ENCODE measurements around the gene NUDT16.
"Not testable (repeated sequence)": the region's sequence is repeated elsewhere in the genome, so short reads cannot be mapped to it uniquely, and the experiment has no call there.

The NUDT16 gene

DNA sequence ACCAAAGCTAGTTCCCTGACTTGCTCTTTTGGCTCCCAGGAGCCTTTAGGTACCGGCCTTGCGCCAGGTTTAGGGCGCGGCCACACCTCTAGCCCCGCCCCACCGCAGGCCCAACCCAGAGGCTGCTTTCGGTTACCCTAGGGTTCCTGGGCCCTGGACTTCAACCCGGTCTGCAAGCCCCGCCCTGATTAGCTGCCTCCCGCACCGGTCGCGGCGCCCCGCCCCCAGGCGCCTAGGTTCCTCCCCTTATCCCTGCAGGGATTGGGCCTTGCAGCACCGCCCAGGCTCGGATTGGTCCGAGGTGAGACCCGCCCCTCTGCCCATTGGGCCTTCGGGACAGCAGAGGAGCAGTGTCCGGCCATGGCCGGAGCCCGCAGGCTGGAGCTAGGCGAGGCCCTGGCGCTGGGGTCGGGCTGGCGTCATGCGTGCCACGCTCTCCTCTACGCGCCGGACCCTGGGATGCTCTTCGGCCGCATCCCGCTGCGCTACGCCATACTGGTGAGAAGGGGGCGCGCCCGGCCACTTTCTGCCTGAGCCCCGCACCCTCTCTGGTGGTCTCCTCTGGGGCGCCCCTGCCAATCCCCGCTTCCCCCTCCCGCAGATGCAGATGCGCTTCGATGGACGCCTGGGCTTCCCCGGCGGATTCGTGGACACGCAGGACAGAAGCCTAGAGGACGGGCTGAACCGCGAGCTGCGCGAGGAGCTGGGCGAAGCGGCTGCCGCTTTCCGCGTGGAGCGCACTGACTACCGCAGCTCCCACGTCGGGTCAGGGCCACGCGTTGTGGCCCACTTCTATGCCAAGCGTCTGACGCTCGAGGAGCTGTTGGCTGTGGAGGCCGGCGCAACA, at the start of gene NUDT16:
NUDT16 (plus strand) TSS at position 330 of the 847 bp plus-strand sequence; CDS start at position 361, 31 bp downstream.
- peak; percentile 90 to 92 for DNase-seq (ENCODE audit: low read depth in 2 of 2)

DNA sequence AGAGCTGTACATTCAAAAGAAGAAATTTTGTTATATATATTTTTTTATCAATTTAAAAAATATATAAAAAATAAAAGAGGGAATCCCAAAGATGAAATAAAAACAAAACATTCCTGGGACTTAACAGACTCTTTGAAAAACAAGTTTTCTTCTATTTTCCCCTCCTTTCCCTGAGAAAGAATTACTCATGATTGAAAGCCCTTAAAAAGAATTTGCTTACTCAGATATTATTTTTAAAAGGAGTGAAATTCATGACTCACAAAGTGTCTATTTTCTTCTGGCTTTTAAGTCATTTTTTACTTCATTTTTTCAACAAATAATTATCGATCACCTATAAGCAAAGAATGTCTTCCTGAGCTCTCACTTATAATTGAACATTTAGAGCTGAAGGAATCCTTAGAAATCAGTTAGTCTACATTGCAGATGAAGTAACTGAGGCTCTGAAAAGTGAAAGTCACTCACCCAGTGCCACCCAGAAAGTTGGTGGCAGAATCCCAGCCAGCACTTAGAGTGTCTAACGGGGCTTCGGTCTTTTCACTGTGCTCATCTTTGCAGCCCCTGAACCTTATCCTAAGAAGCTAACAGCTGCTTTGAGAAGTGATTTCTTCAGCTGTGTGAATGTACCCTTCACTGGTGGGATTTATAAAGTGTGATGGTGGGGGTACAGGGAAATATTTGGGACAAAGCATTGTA, 42.5 kb upstream of the NUDT16 start:
- no peak for DNase-seq (ENCODE audit: low read depth in 2 of 2)

DNA sequence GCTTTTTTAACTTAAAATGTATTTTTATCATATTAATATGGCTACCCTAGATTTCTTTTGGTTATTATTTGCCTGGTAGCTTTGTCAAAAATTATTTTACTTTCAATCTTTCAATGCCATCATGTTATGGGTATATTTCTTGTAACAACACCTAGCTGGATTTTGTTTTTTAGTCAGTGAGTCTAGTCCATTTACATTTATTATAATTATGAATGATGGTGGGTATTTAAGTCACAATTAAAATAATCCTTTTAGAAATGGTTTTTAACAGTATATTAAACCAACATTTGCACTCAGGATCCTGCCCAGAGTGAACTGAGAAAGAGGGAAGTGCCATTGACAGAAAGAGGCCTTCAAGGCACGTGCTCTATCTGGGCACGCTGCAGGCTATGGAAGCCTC, 39.8 kb upstream of the NUDT16 start:
- DNase-seq (ENCODE audit: low read depth in 2 of 2) = no peak

- no peak for DNase-seq (ENCODE audit: low read depth in 2 of 2)
Measured at GRCh38 chr3:131348911-131349310, 32.7 kb upstream of the NUDT16 start.

- no peak for DNase-seq (ENCODE audit: low read depth in 2 of 2)
Measured at GRCh38 chr3:131349454-131349853, 32.1 kb upstream of the NUDT16 start.

DNA sequence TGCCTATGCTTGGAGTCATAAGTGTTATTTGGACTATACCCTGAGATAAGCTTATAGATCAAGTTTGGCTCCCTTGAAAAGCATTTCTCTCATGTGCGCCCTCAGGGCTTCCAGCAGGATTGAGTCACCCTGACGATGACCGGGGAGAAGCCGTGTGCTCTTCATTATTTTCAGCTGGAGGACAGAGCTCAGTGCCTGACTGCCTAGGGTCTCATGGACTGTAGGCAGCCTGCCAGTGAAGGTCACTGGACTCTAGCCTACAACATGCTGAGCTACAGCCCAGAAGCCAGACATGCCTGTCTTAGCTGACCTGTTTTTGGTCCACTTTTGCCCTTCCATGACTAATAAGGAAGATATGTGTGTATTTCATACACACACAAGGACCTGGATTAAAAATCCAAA, 31.6 kb upstream of the NUDT16 start:
- DNase-seq (ENCODE audit: low read depth in 2 of 2) = no peak

DNA sequence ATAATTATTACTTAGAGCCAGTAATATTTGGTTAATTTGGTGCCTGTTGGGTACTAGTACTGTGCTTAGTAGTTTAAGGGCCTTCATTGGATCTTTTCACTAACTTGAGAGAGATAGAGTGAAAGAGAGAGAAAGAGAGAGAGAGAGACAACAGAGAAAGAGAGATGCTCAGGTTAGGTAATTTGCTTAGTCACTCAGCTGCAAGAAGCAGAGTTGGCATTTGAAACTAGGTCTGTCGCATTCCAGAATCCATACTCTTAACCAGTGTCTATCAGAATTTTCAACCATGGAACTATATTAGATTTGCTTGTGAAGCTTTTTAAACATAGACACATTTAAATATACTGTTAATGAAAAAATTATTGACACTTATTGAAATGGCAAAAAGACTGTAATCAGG, 31.1 kb upstream of the NUDT16 start:
- no peak for DNase-seq (ENCODE audit: low read depth in 2 of 2)

DNA sequence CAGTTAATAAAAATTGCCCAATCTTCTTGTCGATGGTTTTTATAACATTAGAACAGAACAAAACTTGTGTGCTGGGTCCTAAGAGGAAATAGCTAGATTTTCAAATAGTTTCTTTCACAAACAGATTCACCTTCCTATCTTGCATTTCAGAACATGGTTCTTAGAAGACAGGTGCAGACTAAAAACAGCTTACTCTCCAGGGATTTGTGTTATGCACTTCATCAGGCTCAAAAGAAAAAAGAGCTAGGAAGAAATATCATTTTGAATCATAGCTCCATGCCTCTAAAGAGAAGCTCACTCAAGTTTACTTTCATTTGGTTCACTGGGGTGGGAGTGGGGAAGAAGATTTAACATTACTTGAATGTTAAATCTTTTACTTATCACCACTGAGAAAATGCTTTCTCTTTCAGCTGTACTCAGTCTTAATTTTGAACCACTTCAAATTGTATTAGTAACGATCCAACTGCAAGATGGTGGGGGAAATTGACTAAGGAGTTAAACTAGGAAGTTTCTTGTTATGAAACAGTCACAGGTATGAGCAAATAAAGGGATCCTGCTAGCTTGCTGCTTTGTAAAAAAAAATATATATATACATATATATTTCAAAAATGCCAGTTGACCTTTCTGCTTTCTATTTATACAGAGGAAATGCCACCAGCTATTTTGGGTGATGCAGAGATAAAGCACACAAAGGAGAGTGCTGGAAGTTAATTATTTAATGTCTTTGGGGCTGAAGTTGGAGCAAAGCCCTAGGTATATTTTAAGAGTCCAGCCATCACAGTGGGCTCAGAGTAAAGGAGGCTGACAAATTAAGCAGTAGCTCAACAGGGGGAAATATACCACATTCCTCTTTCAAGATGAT, 28.3 kb upstream of the NUDT16 start:
- no peak for DNase-seq (ENCODE audit: low read depth in 2 of 2)

DNA sequence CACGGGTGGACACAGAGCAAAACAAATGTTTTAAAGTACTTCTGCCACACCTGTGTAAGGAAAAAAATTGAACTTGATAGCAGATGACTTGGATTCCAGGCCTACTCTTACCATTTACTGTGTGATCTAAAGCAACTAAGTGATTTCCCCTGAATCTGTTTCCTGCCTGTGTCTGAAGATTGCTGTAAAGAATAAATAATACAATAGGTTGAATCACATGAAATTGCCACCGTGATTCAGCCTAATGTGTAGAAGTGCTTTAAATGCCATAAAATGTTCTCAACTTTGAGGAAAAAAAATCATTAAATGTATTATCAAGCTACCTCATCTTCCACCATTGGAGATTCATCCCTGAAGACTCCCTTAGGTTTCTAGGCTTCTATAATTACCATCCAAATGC, 27.6 kb upstream of the NUDT16 start:
- DNase-seq (ENCODE audit: low read depth in 2 of 2) = no peak

DNA sequence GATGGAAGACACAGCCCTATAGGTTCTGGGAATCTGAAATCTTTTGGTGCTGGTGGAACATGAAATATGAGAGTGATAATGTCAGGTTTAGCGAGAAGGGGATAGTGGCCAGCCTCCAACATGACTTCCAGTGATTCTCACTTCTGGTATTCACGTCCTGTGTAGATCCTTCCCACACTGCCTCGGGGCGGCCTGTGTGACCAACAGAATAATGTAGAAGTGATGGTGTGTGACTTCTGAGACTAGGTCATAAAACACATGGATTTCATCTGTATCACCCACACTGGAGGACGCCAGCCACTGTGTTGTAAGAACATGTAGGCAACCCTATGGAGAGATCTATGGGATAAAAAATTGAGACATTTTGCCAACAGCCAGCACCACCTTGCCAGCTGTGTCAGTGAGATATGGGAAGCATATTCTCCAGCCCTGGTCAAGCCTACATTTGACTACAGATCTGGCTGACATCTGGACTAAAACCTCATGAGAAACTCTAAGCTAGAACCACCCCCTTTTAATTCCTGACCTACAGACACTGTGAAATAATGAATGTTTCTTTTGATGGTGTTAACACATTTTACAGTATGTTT, 25.5 kb upstream of the NUDT16 start:
- DNase-seq (ENCODE audit: low read depth in 2 of 2) = no peak

GRCh38 chr3:131357275-131357674, 24.3 kb upstream of the NUDT16 start:
- no peak for DNase-seq (ENCODE audit: low read depth in 2 of 2)

GRCh38 chr3:131360191-131360755, 21.3 kb upstream of the NUDT16 start:
- no peak for DNase-seq (ENCODE audit: low read depth in 2 of 2)

- DNase-seq (ENCODE audit: low read depth in 2 of 2) = not testable (repeated sequence)
Measured at GRCh38 chr3:131361066-131361463, 20.5 kb upstream of the NUDT16 start.

GRCh38 chr3:131361464-131362421, 19.8 kb upstream of the NUDT16 start:
- no peak for DNase-seq (ENCODE audit: low read depth in 2 of 2)

- no peak for DNase-seq (ENCODE audit: low read depth in 2 of 2)
Measured at GRCh38 chr3:131363275-131363674, 18.3 kb upstream of the NUDT16 start.

GRCh38 chr3:131370935-131371687, 10.5 kb upstream of the NUDT16 start:
- no peak for DNase-seq (ENCODE audit: low read depth in 2 of 2)

GRCh38 chr3:131371688-131372066, 9.9 kb upstream of the NUDT16 start:
- DNase-seq (ENCODE audit: low read depth in 2 of 2) = no peak

DNA sequence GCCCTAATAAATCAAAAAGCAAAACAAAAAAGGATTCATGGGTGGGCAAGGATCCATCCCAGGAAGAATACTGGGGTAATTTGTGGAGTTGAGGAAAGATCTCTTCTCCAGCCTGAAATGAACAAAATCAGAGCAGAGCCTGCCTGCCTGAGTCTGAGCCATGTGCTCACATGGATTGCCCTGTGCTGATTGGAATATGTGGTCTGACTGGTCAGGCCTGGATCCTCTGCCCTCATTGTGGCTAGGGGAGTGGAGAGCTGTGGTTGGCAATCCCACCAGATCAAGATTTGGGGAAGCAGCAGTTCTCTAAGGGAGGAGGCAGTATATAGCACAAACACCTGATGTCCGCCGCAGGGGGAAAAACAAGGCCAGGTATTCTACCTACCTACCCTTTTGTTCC, 6.8 kb upstream of the NUDT16 start:
- no peak for DNase-seq (ENCODE audit: low read depth in 2 of 2)

DNA sequence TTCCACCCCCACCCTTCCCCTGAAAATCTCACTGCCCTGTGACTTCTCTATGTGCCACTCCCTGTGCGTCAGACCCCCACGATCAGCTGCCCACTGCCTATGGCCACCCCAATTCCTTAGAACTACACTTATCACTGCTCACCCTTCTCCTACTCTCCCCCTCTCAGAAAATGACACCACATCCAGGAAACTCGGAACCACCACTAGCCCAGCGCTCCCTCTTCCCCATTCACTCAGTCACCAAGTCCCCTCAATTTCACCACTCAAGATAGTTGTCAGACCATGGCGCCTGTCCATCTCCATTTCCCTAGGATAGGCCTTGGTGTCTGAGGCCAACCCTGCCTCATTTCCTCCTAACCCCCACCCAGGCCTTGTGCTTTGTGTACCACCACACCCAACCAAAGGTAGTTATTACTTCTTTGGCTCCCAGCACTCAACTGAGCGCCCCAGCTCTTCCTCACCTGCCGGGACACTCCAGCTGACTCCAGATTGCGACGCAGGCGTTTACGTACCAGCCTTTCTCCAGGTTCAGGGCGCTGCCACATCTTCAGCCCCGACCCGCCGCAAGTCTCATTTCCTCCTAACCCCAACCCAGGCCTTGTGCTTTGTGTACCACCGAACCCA, 641 bp upstream of the NUDT16 start:
- DNase-seq (ENCODE audit: low read depth in 2 of 2) = not testable (repeated sequence)
